GM19468 (cell line): ENCODE results near the gene PCDHGC3.
"Not testable (repeated sequence)": the region's sequence is repeated elsewhere in the genome, so short reads cannot be mapped to it uniquely, and the experiment has no call there.

Source experiments
- ATAC-seq: cut with Tn5 transposase; IDR thresholded peaks from one replicate; pipeline ENCODE4 v1.9.1; 2021; ENCODE audit warnings: mild to moderate bottlenecking, moderate library complexity, moderate number of reproducible peaks; ENCODE audit not compliant: unreplicated experiment; ENCODE audit errors: extremely low read depth

PCDHGC3 gene

GRCh38 chr5:141475625-141476131, at the start of gene PCDHGC3:
Gene PCDHGC3, plus strand, starts transcription at chr5:141475966. Its CDS starts 151 bp downstream, at chr5:141476117.
- peak; percentile 97 for ATAC-seq

GRCh38 chr5:141427783-141428426, 47.9 kb upstream of the PCDHGC3 start:
- ATAC-seq: no peak

GRCh38 chr5:141430332-141431113, 45.2 kb upstream of the PCDHGC3 start, which contains the start of gene PCDHGA12:
Gene PCDHGA12, plus strand, starts transcription at chr5:141430507. Its CDS starts 253 bp downstream, at chr5:141430760.
- ATAC-seq: peak; percentile 86

GRCh38 chr5:141431286-141431685, 44.5 kb upstream of the PCDHGC3 start:
- ATAC-seq: no peak

- ATAC-seq: not testable (repeated sequence)
Observed at GRCh38 chr5:141432308-141432707, 43.5 kb upstream of the PCDHGC3 start.

GRCh38 chr5:141432726-141433125, 43.0 kb upstream of the PCDHGC3 start:
- ATAC-seq: not testable (repeated sequence)

- no peak for ATAC-seq
Observed at GRCh38 chr5:141434006-141434405, 41.8 kb upstream of the PCDHGC3 start.

- ATAC-seq: no peak
Observed at GRCh38 chr5:141437221-141437620, 38.5 kb upstream of the PCDHGC3 start.

GRCh38 chr5:141439411-141440141, 36.2 kb upstream of the PCDHGC3 start:
- ATAC-seq: no peak

- no peak for ATAC-seq
Observed at GRCh38 chr5:141440341-141440740, 35.4 kb upstream of the PCDHGC3 start.

GRCh38 chr5:141441571-141442170, 34.1 kb upstream of the PCDHGC3 start:
- ATAC-seq: no peak

- ATAC-seq: no peak
Observed at GRCh38 chr5:141465351-141465750, 10.4 kb upstream of the PCDHGC3 start.

GRCh38 chr5:141476132-141476911, 556 bp downstream of the PCDHGC3 start:
- ATAC-seq: no peak

- ATAC-seq: no peak
Observed at GRCh38 chr5:141477044-141477575, 1.3 kb downstream of the PCDHGC3 start.

- no peak for ATAC-seq
Observed at GRCh38 chr5:141477815-141478214, 2.0 kb downstream of the PCDHGC3 start.

- ATAC-seq: no peak
Observed at GRCh38 chr5:141478321-141478945, 2.7 kb downstream of the PCDHGC3 start.

- no peak for ATAC-seq
Observed at GRCh38 chr5:141479776-141480175, 4.0 kb downstream of the PCDHGC3 start.

- ATAC-seq: no peak
Observed at GRCh38 chr5:141483902-141484301, 8.1 kb downstream of the PCDHGC3 start.

- no peak for ATAC-seq
Observed at GRCh38 chr5:141484310-141484640, 8.5 kb downstream of the PCDHGC3 start.
